ENCODE data around the gene ZNHIT2.

The ZNHIT2 gene

DNA sequence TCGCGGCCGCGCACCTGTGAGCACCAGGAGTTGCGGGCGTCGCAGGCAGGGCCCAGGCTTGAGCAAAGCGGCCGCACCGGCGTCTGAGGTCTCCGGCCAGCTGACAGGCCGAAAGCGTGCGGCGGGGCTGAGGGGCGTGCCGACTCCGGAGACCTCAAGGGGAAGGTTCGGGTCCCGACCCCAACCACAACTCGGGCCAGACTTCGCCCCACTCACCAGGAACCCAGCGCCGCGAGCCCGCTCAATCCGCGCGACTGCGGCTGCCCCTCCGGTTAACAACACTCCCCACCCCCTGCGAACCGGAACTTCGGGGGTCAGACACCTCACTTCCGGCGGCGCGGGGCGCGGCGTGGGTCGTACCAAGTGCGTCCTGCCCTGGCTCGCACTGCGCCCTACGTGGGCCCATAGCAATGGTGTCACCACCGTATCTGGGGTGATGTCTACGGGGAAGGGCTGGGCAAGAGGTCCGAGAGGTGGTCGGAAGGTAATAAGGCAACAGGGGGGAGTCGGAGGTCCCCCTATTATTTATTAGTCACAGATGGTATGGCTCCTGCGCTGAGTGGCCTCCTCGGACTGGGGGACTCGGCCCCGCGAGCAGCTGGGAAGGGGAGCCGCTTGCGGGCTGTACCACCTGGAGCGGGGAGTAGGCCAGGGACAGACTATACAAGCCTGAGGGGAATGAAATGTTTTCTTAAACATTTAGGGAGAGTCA is 16.9 kb upstream of the ZNHIT2 start, which contains the start of gene SYVN1:
SYVN1 (minus strand) TSS at position 280 of the 712 bp plus-strand sequence. CDS start 918 bp downstream, outside the sequence.
- peak; percentile 89 for DNase-seq (ENCODE audit: low spot score)

DNA sequence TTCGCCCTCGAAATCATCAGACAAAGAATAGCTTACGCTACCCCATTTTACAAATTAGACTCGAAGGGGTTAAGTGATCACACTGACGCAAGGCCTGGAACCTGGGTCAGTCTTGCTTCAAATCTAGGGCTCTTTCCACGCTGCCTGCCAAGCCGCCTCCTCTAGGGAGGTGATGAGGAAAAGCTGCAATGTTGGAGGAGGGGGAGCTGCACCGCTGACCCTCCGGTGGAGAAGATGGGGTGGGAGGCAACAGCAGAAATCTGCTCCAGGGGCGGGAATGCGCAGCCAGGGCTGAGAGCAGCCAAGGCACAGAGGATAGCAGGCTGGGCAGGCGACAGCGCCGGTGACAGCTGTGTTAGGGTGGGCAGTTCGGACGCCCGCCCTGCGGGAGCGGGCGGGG is 16.2 kb upstream of the ZNHIT2 start:
- DNase-seq (ENCODE audit: low spot score), result no peak

DNA sequence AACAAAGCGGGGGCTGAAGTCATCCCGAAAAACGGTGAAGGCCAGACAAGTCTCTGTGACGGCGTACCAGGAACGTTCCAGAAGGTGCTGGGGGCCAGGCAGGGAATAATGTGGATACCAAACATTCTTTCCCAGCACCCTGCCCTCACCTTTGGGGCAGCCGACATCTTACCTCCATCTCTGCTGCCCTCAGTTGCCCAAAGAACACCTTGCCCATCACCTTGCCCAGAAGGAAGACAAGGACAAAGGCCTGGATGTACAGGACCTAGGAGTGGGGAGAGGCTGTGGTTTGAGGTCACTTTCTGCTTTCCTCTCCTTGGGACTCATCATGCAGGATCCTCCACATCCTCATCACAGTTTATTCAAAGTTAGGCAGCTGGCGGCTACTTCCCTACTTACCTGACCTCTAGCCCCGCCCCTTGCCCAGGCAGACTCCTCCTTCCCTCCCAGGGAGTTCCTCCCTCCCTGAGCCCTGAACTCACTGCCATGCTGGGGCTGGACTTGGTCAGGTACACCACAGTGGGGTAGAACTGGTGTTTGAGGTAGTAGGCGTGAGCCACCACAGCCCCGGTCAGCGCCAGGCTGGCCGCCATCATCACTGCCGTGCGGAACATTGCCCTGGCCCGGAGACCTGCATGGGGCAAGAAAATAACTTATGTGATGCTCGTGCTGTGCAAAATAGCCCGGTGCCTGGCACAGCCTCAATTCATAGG is 15.6 kb upstream of the ZNHIT2 start:
- peak; percentile 80 for DNase-seq (ENCODE audit: low spot score)

GRCh38 chr11:65132238-65132987 is 14.9 kb upstream of the ZNHIT2 start:
- DNase-seq (ENCODE audit: low spot score), result no peak

- no peak for DNase-seq (ENCODE audit: low spot score)
These were observed 14.4 kb upstream of the ZNHIT2 start for GRCh38 chr11:65131895-65132237.

GRCh38 chr11:65131417-65131776 is 13.9 kb upstream of the ZNHIT2 start:
- DNase-seq (ENCODE audit: low spot score), result no peak

GRCh38 chr11:65130631-65131416 is 13.3 kb upstream of the ZNHIT2 start:
- no peak for DNase-seq (ENCODE audit: low spot score)

DNA sequence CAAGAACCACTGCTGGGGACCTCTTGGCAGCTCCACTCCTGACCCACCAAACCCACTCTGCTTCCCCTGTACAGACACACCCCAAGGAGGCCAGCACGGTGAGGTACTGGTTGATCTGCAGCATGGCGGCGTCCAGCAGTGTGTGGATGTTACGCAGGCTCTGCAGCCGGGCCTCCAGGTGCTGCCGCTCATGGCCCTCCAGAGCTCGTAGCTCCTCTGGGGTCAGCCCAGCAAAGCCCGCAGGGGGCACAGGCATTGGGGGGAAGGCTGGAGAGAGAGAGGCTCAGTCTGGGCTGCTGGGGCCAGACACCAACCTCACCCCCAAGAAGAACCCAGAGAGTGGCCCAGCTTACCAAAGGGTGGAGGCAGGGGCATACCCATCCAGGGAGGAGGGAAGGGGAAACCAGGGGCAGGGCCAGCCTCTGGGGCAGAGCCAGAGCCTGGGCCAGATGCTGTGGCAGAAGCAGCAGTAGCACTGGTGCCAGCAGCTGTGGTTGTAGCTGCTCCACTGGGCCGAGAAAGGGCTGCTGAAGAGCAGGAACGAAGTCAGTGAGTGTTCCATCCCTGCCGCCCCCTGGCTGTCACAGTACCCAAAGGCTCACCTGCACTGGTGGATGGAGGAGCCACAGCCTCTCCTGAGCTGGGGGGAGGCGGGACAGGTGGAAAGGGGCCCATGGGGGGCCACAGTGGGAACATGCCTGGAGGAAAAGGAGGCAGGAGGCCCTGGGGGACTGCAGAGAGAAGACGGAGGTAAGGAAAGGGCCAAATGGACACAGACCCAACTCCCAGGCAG is 12.3 kb upstream of the ZNHIT2 start:
- DNase-seq (ENCODE audit: low spot score), result no peak

GRCh38 chr11:65128182-65129145 is 11.0 kb upstream of the ZNHIT2 start:
- no peak for DNase-seq (ENCODE audit: low spot score)

- DNase-seq (ENCODE audit: low spot score), result no peak
These were observed 10.1 kb upstream of the ZNHIT2 start for GRCh38 chr11:65127473-65128181.

- no peak for DNase-seq (ENCODE audit: low spot score)
These were observed 9.2 kb upstream of the ZNHIT2 start for GRCh38 chr11:65126624-65127274.

DNA sequence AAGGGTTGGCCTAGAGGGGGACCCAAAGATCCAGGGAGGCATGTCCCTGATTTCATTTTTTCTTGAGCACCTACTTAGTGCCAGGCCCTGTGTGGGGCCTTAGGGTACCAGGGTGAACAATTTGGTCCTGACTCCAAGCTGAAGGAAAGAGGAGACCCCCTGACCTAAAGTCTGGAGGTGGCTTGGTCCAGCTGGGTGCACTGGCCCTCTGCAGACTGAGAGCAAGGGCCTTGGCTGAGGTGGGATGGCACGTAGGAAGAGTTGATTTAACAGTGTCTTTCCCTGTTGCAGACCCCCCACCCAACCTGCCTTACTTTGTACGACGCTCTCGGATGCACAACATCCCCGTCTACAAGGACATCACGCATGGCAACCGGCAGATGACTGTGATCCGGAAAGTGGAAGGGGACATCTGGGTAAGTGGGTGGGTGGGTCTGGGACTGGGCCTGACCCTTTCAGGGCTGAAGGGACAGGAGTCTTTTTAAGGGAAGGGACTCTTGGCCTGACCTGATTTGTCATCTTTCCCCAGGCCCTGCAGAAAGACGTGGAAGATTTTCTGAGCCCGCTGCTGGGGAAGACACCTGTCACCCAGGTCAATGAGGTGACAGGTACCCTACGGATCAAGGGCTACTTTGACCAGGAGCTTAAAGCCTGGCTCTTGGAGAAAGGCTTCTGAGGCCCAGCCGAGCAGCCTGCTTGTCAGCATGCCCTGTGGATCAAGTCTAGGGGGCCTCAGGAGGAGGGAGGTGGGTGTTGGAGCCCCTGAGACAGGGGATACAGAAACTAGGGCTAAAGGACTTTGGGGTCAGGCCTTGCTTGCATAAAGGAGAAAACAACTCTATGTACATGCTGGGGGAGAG is 7.9 kb upstream of the ZNHIT2 start:
- no peak for DNase-seq (ENCODE audit: low spot score)

GRCh38 chr11:65124480-65125196 is 7.1 kb upstream of the ZNHIT2 start:
- DNase-seq (ENCODE audit: low spot score), result no peak

DNA sequence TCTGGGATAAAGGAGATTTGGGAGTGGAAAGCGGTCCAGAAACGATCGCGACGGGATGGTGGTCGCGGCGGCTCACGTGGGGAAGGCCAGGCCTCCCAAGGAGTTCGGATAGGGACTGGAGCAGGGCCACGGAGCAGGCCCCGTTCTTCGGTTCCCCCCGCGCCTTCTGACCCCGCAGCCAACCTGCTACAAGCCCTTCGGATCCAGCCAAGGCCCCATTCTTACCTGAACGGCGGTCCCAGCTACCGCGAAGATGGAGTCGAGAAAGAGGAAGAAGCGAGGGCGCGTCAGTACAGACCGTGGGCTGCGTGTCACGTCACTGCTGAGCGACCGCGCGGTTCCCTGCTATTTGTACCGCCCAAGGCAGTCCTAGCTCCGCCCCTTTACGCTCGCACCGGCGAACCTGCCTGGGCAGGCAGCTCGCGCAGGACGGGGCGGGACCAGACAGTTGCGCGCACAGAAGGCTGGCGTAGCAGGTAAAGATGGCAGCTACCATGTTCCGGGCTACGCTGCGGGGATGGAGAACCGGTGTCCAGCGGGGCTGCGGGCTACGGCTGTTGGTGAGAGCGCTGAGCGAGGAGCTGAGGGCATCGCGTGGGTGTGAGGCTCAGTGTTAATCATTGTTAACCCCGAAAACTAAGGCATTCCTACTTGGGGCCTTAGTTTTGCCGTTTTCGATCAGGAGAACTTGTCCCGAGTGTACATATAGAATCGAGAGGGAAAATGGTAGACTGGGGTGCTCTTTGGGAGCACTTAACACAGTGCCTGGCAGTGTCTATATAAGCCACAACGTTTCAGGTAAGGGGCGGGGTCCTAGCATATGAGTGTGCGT is 4.6 kb upstream of the ZNHIT2 start, which contains the start of the genes FAU and MRPL49:
FAU (minus strand) TSS at position 270 of the 832 bp plus-strand sequence. CDS start 321 bp downstream, outside the sequence.
MRPL49 (plus strand) TSS at position 457 of the 832 bp plus-strand sequence; CDS start at position 483, 26 bp downstream.
- DNase-seq (ENCODE audit: low spot score), result peak; percentile 98

GRCh38 chr11:65121447-65121864 is 4.0 kb upstream of the ZNHIT2 start:
- DNase-seq (ENCODE audit: low spot score), result peak; percentile 46

GRCh38 chr11:65120831-65121230 is 3.3 kb upstream of the ZNHIT2 start:
- no peak for DNase-seq (ENCODE audit: low spot score)
